HEK293 (cell line): ENCODE results near the gene KRTAP9-6.

ENCODE experiments used
- CTCF ChIA-PET: fragments of 350-600 bp; formaldehyde crosslinking; extraction: SDS; loops from one replicate; lab custom pipeline; 2021; ENCODE audit warnings: antibody characterized with exemption; lab: Yijun Ruan, JAX
- POLR2A ChIA-PET: fragments of 300-600 bp; formaldehyde crosslinking; extraction: SDS; loops from one replicate; lab custom pipeline; 2020; ENCODE audit warnings: antibody characterized with exemption, inconsistent platforms; lab: Yijun Ruan, JAX
- H3K27ac ChIP-seq: fragments of 200-500 bp; sonication (Bioruptor generic); 2 replicates; pipeline ENCODE4 v1.5.1; 2014; ENCODE audit warnings: low read depth, low read length, control low read depth, inconsistent platforms; ENCODE audit errors: extremely low read depth
- H3K36me3 ChIP-seq, 2 experiments: fragments of 200-500 bp in 1 of 2; sonication (Bioruptor generic) in 1 of 2; 1 replicate in 1 of 2; 2 replicates in 1 of 2; pipeline ENCODE4 v1.5.1; 2014 to 2017; ENCODE audit warnings: inconsistent platforms in 2 of 2, low read length in 2 of 2; ENCODE audit not compliant: control insufficient read depth in 2 of 2, insufficient read depth in 1 of 2
- H3K4me1 ChIP-seq: fragments of 200-500 bp; sonication (Bioruptor generic); 2 replicates; pipeline ENCODE4 v1.5.1; 2014; ENCODE audit warnings: mild to moderate bottlenecking, low read length, inconsistent platforms; ENCODE audit not compliant: control insufficient read depth, insufficient read depth
- H3K4me3 ChIP-seq: 2 replicates; pipeline ENCODE4 v1.5.1; 2011; ENCODE audit warnings: low read depth, mild to moderate bottlenecking, control low read depth, low read length, moderate library complexity
- H3K9me3 ChIP-seq: fragments of 200-500 bp; sonication (Bioruptor generic); 2 replicates; pipeline ENCODE4 v1.5.1; 2014; ENCODE audit warnings: low read depth, low read length, inconsistent platforms; ENCODE audit not compliant: control insufficient read depth, insufficient read depth
- EGR2 ChIP-seq: fragments of 450-650 bp; formaldehyde crosslinking; IDR thresholded peaks from 2 replicates; pipeline ENCODE4 v1.5.1; 2016; ENCODE audit warnings: low read depth, missing biosample characterization, missing genetic modification characterization
- GLI2 ChIP-seq: fragments of 450-650 bp; formaldehyde crosslinking; IDR thresholded peaks from 2 replicates; pipeline ENCODE4; 2017; ENCODE audit warnings: missing biosample characterization, missing genetic modification characterization, low read depth, borderline replicate concordance
- HOXA7 ChIP-seq: sonication (generic); formaldehyde crosslinking; IDR thresholded peaks from 2 replicates; pipeline ENCODE4 v1.8.1; 2022; ENCODE audit warnings: missing genetic modification reagents, borderline replicate concordance
- HOXD13 ChIP-seq: sonication (generic); formaldehyde crosslinking; IDR thresholded peaks from 2 replicates; pipeline ENCODE4 v1.8.0; 2022; ENCODE audit warnings: missing genetic modification reagents, borderline replicate concordance
- REPIN1 ChIP-seq: fragments of 450-650 bp; formaldehyde crosslinking; IDR thresholded peaks from 2 replicates; pipeline ENCODE4 v1.5.1; 2017; ENCODE audit warnings: missing biosample characterization, missing genetic modification characterization, low read depth
- SCRT1 ChIP-seq: fragments of 450-650 bp; formaldehyde crosslinking; IDR thresholded peaks from 2 replicates; pipeline ENCODE4 v1.5.1; 2016; ENCODE audit warnings: missing biosample characterization, missing genetic modification characterization, borderline replicate concordance
- ZBTB11 ChIP-seq: fragments of 450-650 bp; formaldehyde crosslinking; conservative IDR thresholded peaks from 2 replicates; pipeline ENCODE4 v1.5.1; 2016; ENCODE audit warnings: low read depth, missing biosample characterization, missing genetic modification characterization
- ZBTB17 ChIP-seq: fragments of 450-650 bp; formaldehyde crosslinking; IDR thresholded peaks from 2 replicates; pipeline ENCODE4 v1.5.1; 2016; ENCODE audit warnings: missing biosample characterization, missing genetic modification characterization
- ZBTB21 ChIP-seq: fragments of 450-650 bp; formaldehyde crosslinking; IDR thresholded peaks from 2 replicates; pipeline ENCODE4 v1.5.1; 2017; ENCODE audit warnings: missing biosample characterization, missing genetic modification characterization
- ZEB2 ChIP-seq: fragments of 450-650 bp; formaldehyde crosslinking; IDR thresholded peaks from 2 replicates; pipeline ENCODE4 v1.5.1; 2016; ENCODE audit warnings: missing biosample characterization, missing genetic modification characterization
- ZIC2 ChIP-seq: fragments of 450-650 bp; formaldehyde crosslinking; IDR thresholded peaks from 2 replicates; pipeline ENCODE4 v1.5.1; 2016; ENCODE audit warnings: missing biosample characterization, missing genetic modification characterization
- ZNF10 ChIP-seq: fragments of 450-650 bp; formaldehyde crosslinking; IDR thresholded peaks from 2 replicates; pipeline ENCODE4 v1.5.1; 2017; ENCODE audit warnings: missing biosample characterization, missing genetic modification characterization
- ZNF121 ChIP-seq: fragments of 450-650 bp; formaldehyde crosslinking; IDR thresholded peaks from 2 replicates; pipeline ENCODE4 v1.5.1; 2016; ENCODE audit warnings: missing biosample characterization, missing genetic modification characterization
- ZNF211 ChIP-seq: fragments of 450-650 bp; formaldehyde crosslinking; IDR thresholded peaks from 2 replicates; pipeline ENCODE4 v1.5.1; 2016; ENCODE audit warnings: low read depth, missing biosample characterization, missing genetic modification characterization
- ZNF398 ChIP-seq: fragments of 450-650 bp; formaldehyde crosslinking; IDR thresholded peaks from 2 replicates; pipeline ENCODE4 v1.5.1; 2017; ENCODE audit warnings: missing biosample characterization, missing genetic modification characterization
- ZNF529 ChIP-seq: fragments of 450-650 bp; formaldehyde crosslinking; IDR thresholded peaks from 2 replicates; pipeline ENCODE4 v1.5.1; 2017; ENCODE audit warnings: missing genetic modification characterization, missing biosample characterization; ENCODE audit not compliant: insufficient replicate concordance
- ZNF600 ChIP-seq: fragments of 450-650 bp; formaldehyde crosslinking; IDR thresholded peaks from 2 replicates; pipeline ENCODE4 v1.5.1; 2016; ENCODE audit warnings: missing biosample characterization, missing genetic modification characterization
- ZNF658 ChIP-seq: fragments of 450-650 bp; formaldehyde crosslinking; IDR thresholded peaks from 2 replicates; pipeline ENCODE4; 2016; ENCODE audit warnings: missing biosample characterization, missing genetic modification characterization
- ZNF777 ChIP-seq: fragments of 450-650 bp; formaldehyde crosslinking; IDR thresholded peaks from 2 replicates; pipeline ENCODE4 v1.5.1; 2017; ENCODE audit warnings: missing biosample characterization, missing genetic modification characterization, borderline replicate concordance
- ZSCAN23 ChIP-seq: fragments of 450-650 bp; formaldehyde crosslinking; IDR thresholded peaks from 2 replicates; pipeline ENCODE4 v1.5.1; 2016; ENCODE audit warnings: missing biosample characterization, missing genetic modification characterization
- ZXDB ChIP-seq: fragments of 450-650 bp; formaldehyde crosslinking; IDR thresholded peaks from 2 replicates; pipeline ENCODE4 v1.5.1; 2016; ENCODE audit warnings: missing biosample characterization, missing genetic modification characterization

The KRTAP9-6 gene

GRCh38 chr17:41308918-41309359 lies 43.8 kb downstream of the KRTAP9-6 start, which contains the start of gene KRTAP16-1:
TSS of gene KRTAP16-1 (minus strand) at chr17:41309309. CDS start at chr17:41309253, 56 bp downstream.
- H3K27ac ChIP-seq: no peak within 1 kb of the TSS
- ChIA-PET POLR2A (no interaction called here), CTCF (interaction anchor here (0.7 to 1.2 kb wide), 4 partner anchors 8 to 358 kb away, joined by 3 to 4 read pairs (median 3); no protein-coding TSS in a partner anchor)
- H3K4me1 ChIP-seq: no peaks in the 10 kb centered on the region
- H3K9me3 ChIP-seq: no peaks in the 10 kb centered on the region
- H3K36me3 ChIP-seq: no peaks in the 10 kb centered on the region
- no peak for TF ChIP-seq ZXDB
- H3K4me3 ChIP-seq: no peak within 1 kb of the TSS

GRCh38 chr17:41311111-41311510 lies 45.9 kb downstream of the KRTAP9-6 start:
- H3K27ac ChIP-seq: no peak overlapping the region
- TF ChIP-seq ZNF398 (tag by site-specific recombination): no peak
- no peak for TF ChIP-seq REPIN1 (tag by site-specific recombination)
- no peak for TF ChIP-seq HOXA7 (CRISPR knock-in tag)
- no peak for TF ChIP-seq ZBTB17
- no peak for TF ChIP-seq ZNF529 (tag by site-specific recombination)
- TF ChIP-seq EGR2: no peak
- no peak for TF ChIP-seq SCRT1 (tag by site-specific recombination)
- TF ChIP-seq ZBTB21 (tag by site-specific recombination): no peak
- TF ChIP-seq ZNF10: no peak
- TF ChIP-seq ZEB2 (tag by site-specific recombination): no peak
- TF ChIP-seq ZBTB11 (tag by site-specific recombination): no peak
- no peak for TF ChIP-seq ZNF211 (tag by site-specific recombination)
- no peak for TF ChIP-seq ZNF121 (tag by site-specific recombination)
- no peak for TF ChIP-seq ZIC2 (tag by site-specific recombination)
- TF ChIP-seq ZSCAN23: no peak
- no peak for TF ChIP-seq HOXD13 (CRISPR knock-in tag)
- TF ChIP-seq ZNF600 (tag by site-specific recombination): no peak
- no peak for TF ChIP-seq ZNF777
- TF ChIP-seq ZNF658 (tag by site-specific recombination): no peak
- no peak for TF ChIP-seq GLI2
- no peaks in the 10 kb centered on the region for H3K36me3 ChIP-seq
- H3K4me1 ChIP-seq: no peaks in the 10 kb centered on the region
- no peaks in the 10 kb centered on the region for H3K9me3 ChIP-seq
- ChIA-PET POLR2A (no interaction called here), CTCF (interaction anchor here (1.0 kb wide), 1 partner anchor 11 kb away, joined by 6 read pairs; no protein-coding TSS in a partner anchor)
- H3K4me3 ChIP-seq: no peak overlapping the region
